Small intestine (tissue), 7 donors: ENCODE results near the gene UCN2. TPM values are rescaled to one million over a fixed set of nuclear protein-coding genes. Genes with fewer than 3 reads are reported as not detected.

Source experiments
- DNase-seq, 2 donors: peaks; one replicate each; pipeline versions ENCODE4 v3.0.0 to v3.0.0-alpha.2; 2013
- FAIRE-seq: peaks from 2 replicates; lab custom pipeline; 2012; peaks lifted over from hg19 to GRCh38; lab: Jason Lieb, UNC
- H3K27ac ChIP-seq, 3 donors: one replicate each; pipeline ENCODE4 v1.5.1; 2013; ENCODE audit warnings: low read length in 2 of 3, mild to moderate bottlenecking in 2 of 3, control low read depth in 1 of 3, inconsistent platforms in 1 of 3, low read depth in 1 of 3, moderate library complexity in 1 of 3
- H3K27me3 ChIP-seq, 3 donors: one replicate each; pipeline ENCODE4 v1.6.1; 2013; ENCODE audit warnings: low read length in 3 of 3, inconsistent platforms in 1 of 3; ENCODE audit not compliant: control insufficient read depth in 3 of 3, insufficient read depth in 3 of 3
- H3K36me3 ChIP-seq, 3 donors: one replicate each; pipeline ENCODE4 v1.6.1; 2013; ENCODE audit warnings: low read length in 3 of 3, inconsistent platforms in 1 of 3, low read depth in 1 of 3, mild to moderate bottlenecking in 1 of 3, moderate library complexity in 1 of 3; ENCODE audit not compliant: control insufficient read depth in 3 of 3, insufficient read depth in 2 of 3
- H3K4me1 ChIP-seq, 3 donors: one replicate each; pipeline ENCODE4 v1.6.1; 2013; ENCODE audit warnings: low read length in 2 of 3, inconsistent platforms in 1 of 3, low read depth in 1 of 3, mild to moderate bottlenecking in 1 of 3, moderate library complexity in 1 of 3; ENCODE audit not compliant: control insufficient read depth in 3 of 3, insufficient read depth in 2 of 3
- H3K4me3 ChIP-seq, 3 donors: one replicate each; pipeline ENCODE4 v1.5.1; 2013; ENCODE audit warnings: low read length in 3 of 3, control low read depth in 1 of 3, inconsistent platforms in 1 of 3, low read depth in 1 of 3, mild to moderate bottlenecking in 1 of 3, moderate library complexity in 1 of 3
- H3K9me3 ChIP-seq, 2 donors: one replicate each; pipeline ENCODE4 v1.6.1; 2013; ENCODE audit warnings: low read depth in 1 of 2, low read length in 1 of 2; ENCODE audit not compliant: control insufficient read depth in 2 of 2, insufficient read depth in 1 of 2
- WGBS, 3 donors: extraction: QIAGEN DNeasy Blood & Tissue Kit; methylation state at CpG; one replicate each; pipeline ENCODE4 v1.1.7; 2013; 5-methylcytosine and 5-hydroxymethylcytosine counted together
- polyA plus RNA-seq, 4 donors: library from polyadenylated mRNA; stranded (reverse) in 3 of 4; unstranded in 1 of 4; fragments of 200-250 nt in 3 of 4; fragments of 120-200 nt in 1 of 4; gene quantifications; one replicate each; pipeline versions ENCODE4 v1.2.1 to v1.2.3, GENCODE V29; 2013
- donor health status: healthy with polysubstance abuse.
- donor health status: control.
- donor health status: control.
- donor health status: Bipolar disorder and iron deficiency.
- donor health status: healthy.

UCN2 gene
- polyA plus RNA-seq, 4 donors: 0.13 to 0.65 TPM; not detected in 2

DNA sequence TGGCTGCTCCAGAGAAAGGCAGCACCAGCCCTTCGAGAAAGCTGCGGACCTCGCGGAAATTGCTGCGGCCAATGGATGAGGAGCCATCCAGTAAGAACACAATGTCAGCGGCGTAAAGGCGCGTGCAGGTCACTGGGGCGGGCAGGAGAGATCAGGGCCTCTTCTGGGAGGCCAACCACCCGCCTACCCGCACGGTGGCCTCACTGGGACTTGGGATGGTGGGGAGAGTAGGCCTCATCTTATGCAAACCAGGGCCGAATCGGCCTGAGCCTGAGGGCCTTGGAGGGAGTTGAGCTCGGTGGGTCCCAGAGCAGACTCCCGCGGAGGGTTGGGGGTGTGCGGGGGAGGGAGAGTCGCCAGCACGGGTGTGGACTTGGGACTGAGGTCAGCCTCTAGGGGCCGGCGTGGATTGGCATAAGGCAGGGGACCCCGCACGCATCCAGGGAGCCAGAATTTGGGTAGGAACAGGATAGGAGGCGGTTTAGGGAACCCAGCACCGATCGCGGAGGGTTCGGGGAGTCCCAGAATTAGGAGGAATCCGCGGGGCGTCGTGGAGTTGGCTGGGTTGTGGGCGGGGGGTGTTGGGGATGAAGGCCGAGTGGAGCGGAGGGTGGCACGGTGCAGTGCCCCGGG is 31.0 kb upstream of the UCN2 start:
- no peak for FAIRE-seq
- Histone ChIP-seq H3K36me3 (peaks cover 0 to 64% (median 8%) of the 10 kb centered on the region in 3 donors), H3K27ac (peak overlapping the region in 1 of 3 donors; percentile 65), H3K27me3 (peaks cover 0 to 11% (median 6%) of the 10 kb centered on the region in 3 donors), H3K4me3 (peak overlapping the region in 1 of 3 donors; percentile 50), H3K9me3 (no peaks in the 10 kb centered on the region), H3K4me1 (peaks cover 0 to 17% (median 0%) of the 10 kb centered on the region in 3 donors)
- 18 to 35% (median 21%) methylated on average over 39 of the region's 39 CpGs for WGBS, 3 donors
- DNase-seq: peak in 1 of 2 donors; percentile 67

DNA sequence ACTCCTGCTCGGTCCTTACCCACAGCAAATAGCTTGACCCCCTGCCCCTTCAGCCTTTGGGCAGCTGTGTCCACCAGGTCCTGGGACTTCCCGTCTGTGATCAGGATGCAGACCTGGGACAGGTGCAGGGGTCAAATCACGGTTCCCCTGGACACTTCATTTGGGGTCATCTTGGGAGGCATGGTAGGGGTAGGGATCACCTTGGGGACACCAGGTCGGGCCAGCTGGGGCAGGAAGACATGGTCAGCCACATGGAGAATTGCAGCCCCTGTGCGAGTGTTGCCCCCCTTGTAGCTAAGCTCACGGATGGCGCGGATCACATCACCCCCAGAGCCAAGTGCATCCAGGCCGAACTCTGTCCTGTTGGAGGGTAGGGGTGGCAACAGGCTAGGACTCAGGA is 29.8 kb upstream of the UCN2 start:
- peaks cover 0 to 11% (median 6%) of the 10 kb centered on the region in 3 donors for H3K27me3 ChIP-seq
- 84 to 89% (median 88%) methylated on average over 9 of the region's 9 CpGs for WGBS, 3 donors
- FAIRE-seq: no peak
- H3K27ac ChIP-seq: no peak overlapping the region
- no peaks in the 10 kb centered on the region for H3K9me3 ChIP-seq
- no peak overlapping the region for H3K4me3 ChIP-seq
- peaks cover 0 to 61% (median 0%) of the 10 kb centered on the region in 3 donors for H3K36me3 ChIP-seq
- no peak for DNase-seq
- peaks cover 0 to 17% (median 0%) of the 10 kb centered on the region in 3 donors for H3K4me1 ChIP-seq

DNA sequence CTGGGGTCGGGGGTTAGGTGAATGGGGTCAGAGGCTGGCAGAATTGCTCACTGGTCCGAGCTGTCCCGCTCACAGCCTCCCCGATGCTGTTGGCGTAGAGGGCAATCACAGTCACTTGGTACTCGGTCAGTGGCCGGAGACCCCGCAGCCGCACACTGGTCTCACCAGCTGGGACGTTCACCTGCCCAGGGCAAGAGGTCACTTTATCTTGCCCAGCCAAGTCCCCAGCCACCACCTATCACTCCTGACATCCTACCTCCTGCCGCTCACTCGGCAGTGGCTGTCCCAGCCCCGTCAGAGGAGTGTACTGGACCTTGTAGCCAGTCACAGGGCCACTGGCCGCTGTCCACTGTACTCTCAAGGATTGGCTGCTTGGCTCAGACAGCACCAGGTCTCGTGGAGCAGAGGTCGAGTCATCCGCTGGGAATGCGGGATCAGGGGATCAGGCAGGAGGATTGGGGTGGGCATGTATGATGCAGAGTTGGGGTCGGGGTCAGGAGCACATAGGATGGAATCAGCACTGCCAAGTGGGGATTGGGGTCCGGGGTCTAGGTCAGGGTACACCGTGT is 29.0 kb upstream of the UCN2 start:
- Histone ChIP-seq H3K36me3 (peaks cover 0 to 60% (median 0%) of the 10 kb centered on the region in 3 donors), H3K27me3 (peaks cover 0 to 11% (median 6%) of the 10 kb centered on the region in 3 donors), H3K27ac (no peak overlapping the region), H3K4me1 (peaks cover 0 to 17% (median 0%) of the 10 kb centered on the region in 3 donors), H3K9me3 (no peaks in the 10 kb centered on the region), H3K4me3 (no peak overlapping the region)
- FAIRE-seq: no peak
- DNase-seq: no peak
- WGBS, 3 donors: 85 to 89% (median 86%) methylated on average over 21 of the region's 21 CpGs

- Histone ChIP-seq H3K27ac (no peak overlapping the region), H3K4me1 (peaks cover 0 to 17% (median 0%) of the 10 kb centered on the region in 3 donors), H3K27me3 (peaks cover 0 to 11% (median 6%) of the 10 kb centered on the region in 3 donors), H3K36me3 (peaks cover 0 to 60% (median 0%) of the 10 kb centered on the region in 3 donors), H3K4me3 (no peak overlapping the region), H3K9me3 (no peaks in the 10 kb centered on the region)
- DNase-seq (no peak), FAIRE-seq (no peak)
- 89 to 92% (median 89%) methylated on average over 17 to 22 of the region's 22 CpGs for WGBS, 3 donors
Measured at GRCh38 chr3:48591886-48592518, 28.4 kb upstream of the UCN2 start.

GRCh38 chr3:48591436-48591835 is 27.9 kb upstream of the UCN2 start:
- 87 to 91% (median 90%) methylated on average over 14 of the region's 14 CpGs for WGBS, 3 donors
- H3K27ac ChIP-seq: no peak overlapping the region
- DNase-seq (no peak), FAIRE-seq (no peak)
- H3K4me3 ChIP-seq: no peak overlapping the region
- peaks cover 0 to 60% (median 0%) of the 10 kb centered on the region in 3 donors for H3K36me3 ChIP-seq
- peaks cover 0 to 17% (median 0%) of the 10 kb centered on the region in 3 donors for H3K4me1 ChIP-seq
- peaks cover 0 to 11% (median 6%) of the 10 kb centered on the region in 3 donors for H3K27me3 ChIP-seq
- H3K9me3 ChIP-seq: no peaks in the 10 kb centered on the region

DNA sequence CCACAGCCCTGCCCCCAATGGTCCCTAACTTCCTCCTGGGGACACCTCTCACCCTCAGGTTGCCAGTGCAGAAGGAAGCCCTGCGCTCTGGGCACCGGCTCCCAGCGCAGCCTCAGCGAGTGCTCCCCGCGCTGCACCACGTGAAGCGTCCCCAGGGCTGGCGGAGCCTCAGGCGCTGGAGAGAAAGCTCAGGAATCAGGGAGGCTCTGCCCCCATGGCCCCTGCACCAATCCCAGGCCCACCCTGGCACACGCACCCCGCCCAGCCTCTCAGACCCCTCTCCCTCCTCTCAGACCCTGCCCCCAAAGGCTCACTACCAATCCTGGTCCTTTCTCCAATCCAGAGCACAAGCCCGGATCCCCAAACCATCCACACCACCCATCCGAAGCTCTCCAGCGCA is 24.6 kb upstream of the UCN2 start:
- H3K4me1 ChIP-seq: no peaks in the 10 kb centered on the region
- H3K27me3 ChIP-seq: peaks cover 0 to under 1% (median 0%) of the 10 kb centered on the region in 3 donors
- peaks cover 0 to 89% (median 0%) of the 10 kb centered on the region in 3 donors for H3K36me3 ChIP-seq
- DNase-seq: no peak
- H3K9me3 ChIP-seq: no peaks in the 10 kb centered on the region
- FAIRE-seq: no peak
- no peak overlapping the region for H3K4me3 ChIP-seq
- H3K27ac ChIP-seq: no peak overlapping the region
- WGBS, 3 donors: 64 to 73% (median 65%) methylated on average over 14 to 15 of the region's 15 CpGs

DNA sequence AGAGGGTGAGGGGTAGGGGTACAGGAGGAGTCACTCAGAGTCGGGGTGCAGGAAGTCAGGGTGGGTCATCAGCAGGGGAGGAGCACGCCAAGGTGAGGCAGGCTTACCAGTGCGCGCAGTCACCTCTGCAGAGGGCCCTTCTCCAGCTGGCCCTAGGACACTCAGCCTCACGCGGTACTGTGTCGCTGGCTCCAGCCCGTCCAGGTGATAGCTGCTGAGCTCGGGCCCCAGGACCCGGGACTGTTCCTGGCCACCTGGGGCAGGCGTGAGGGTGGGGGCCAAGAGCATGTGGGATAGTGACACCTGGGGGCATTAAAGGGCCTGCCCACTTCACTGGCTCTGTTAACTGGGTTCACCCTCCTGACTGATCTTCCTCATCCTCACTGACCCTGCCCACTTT is 24.1 kb upstream of the UCN2 start:
- Histone ChIP-seq H3K27me3 (no peaks in the 10 kb centered on the region), H3K4me3 (no peak overlapping the region), H3K27ac (no peak overlapping the region), H3K9me3 (no peaks in the 10 kb centered on the region), H3K36me3 (peaks cover 0 to 89% (median 0%) of the 10 kb centered on the region in 3 donors), H3K4me1 (no peaks in the 10 kb centered on the region)
- DNase-seq (no peak), FAIRE-seq (no peak)
- 41 to 80% (median 69%) methylated on average over 8 to 11 of the region's 11 CpGs for WGBS, 3 donors

DNA sequence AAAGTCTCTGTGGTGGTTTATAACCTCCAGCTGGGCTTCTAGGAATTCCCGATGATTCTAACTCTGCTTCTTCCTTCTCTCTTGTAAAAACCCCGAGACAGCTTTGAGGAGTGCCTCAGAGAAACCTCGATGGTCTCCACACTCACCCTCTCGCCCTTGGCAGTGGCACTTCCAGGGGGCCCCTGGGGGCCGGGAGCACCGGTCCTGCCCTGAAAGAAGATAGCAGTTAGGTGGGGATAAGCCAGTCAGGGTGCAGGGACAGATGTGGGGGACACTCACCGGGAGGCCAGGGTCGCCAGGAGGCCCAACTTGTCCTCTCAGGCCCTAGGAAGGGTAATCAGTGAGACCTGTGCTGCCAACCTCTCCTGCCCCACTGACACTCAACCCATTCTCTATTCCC is 21.8 kb upstream of the UCN2 start:
- no peaks in the 10 kb centered on the region for H3K4me1 ChIP-seq
- no peaks in the 10 kb centered on the region for H3K27me3 ChIP-seq
- no peaks in the 10 kb centered on the region for H3K9me3 ChIP-seq
- FAIRE-seq: no peak
- H3K27ac ChIP-seq: no peak overlapping the region
- 65 to 85% (median 70%) methylated on average over 8 of the region's 8 CpGs for WGBS, 3 donors
- no peak overlapping the region for H3K4me3 ChIP-seq
- H3K36me3 ChIP-seq: peaks cover 0 to 90% (median 0%) of the 10 kb centered on the region in 3 donors
- DNase-seq: no peak
